DND-41 (cell line): ENCODE measurements around the gene POLD2.

ENCODE experiments used
- CTCF ChIP-seq: IDR thresholded peaks from 2 replicates; pipeline ENCODE4 v1.5.1; 2012; ENCODE audit warnings: borderline replicate concordance, low read length, moderate library complexity, mild to moderate bottlenecking; ENCODE audit not compliant: poor library complexity, severe bottlenecking; ENCODE audit errors: extremely low read depth
- EZH2 ChIP-seq: IDR thresholded peaks from 3 replicates; pipeline ENCODE4 v1.6.1; 2012; ENCODE audit warnings: borderline replicate concordance, low read depth, mild to moderate bottlenecking, moderate library complexity, low read length, inconsistent platforms; ENCODE audit not compliant: severe bottlenecking

DNA sequence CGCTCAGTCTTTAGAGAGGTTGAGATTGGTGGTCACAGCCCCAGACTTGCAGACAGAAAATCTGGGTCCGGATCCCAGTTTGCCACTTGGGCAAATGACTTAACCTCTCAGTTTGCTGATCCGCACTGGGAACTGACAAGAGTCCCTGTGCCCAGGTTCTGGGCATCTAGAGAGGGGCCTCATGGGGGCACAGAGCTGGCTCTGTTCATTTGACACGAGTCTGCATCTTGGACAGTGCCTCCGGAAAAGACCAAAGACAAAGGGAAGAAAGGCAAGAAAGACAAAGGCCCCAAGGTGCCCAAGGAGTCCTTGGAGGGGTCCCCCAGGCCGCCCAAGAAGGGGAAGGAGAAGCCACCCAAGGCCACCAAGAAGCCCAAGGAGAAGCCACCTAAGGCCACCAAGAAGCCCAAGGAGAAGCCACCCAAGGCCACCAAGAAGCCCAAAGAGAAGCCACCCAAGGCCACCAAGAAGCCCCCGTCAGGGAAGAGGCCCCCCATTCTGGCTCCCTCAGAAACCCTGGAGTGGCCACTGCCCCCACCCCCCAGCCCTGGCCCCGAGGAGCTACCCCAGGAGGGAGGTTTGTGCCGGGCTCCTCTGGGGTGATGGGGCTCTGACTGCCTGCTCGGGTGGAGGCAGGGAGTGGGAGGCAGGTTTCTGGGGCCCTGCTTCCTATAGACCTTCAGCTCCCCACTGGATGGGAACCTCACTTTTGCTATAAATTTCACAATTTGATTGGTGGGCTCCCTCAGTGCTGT is 16.9 kb downstream of the POLD2 start:
- TF ChIP-seq CTCF: no peak
- no peak for TF ChIP-seq EZH2
